Measurements from ENCODE around the gene AIRE. TPM values are rescaled to one million over a fixed set of nuclear protein-coding genes. Genes with fewer than 3 reads are reported as not detected.

Gene AIRE
- total RNA-seq, 1 experiment from 2014 or later, result not detected

DNA sequence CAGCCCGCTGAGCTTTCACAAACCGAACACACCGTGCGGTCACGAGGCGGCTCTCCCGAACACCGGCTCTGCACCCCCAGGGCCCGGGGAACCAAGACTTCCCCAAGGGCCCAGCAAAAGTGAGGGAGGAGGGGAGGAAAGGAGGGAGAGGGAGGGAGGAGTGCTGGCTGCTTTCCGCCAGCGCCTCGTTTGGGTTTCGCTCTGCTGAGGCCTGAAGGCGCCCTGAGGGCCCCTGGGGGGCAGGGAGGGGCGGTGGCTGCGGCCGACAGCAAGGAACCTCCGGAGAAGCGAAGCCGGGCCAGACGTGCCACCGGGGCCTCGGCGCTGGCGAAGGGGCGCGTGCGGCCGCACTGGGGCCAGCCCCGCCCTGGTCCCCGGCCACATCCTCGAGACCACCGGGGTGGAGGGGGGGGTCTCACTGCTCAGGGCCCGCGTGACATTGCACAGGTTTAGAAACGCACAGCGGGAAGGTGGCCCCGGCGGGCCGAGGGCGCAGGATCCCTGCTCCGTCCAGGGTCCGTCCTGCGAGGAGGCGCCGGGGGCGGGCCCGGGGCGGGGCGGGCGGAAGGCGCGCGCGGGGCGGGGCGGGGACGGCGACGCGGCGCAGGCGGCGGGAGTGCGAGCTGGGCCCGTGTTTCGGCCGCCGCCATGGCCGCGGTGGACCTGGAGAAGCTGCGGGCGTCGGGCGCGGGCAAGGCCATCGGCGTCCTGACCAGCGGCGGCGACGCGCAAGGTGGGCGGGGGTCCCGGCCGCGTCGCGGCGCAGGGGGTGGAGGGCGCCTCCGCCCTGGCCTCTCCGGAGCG is 14.0 kb downstream of the AIRE start, which contains the start of gene PFKL:
TSS of gene PFKL (plus strand) at position 596 of the 804 bp plus-strand sequence. CDS start at position 649, 53 bp downstream.
- ChIA-PET POLR2A (ENCODE audit: low non-redundant PET) (no interaction called here), CTCF (interaction anchor here (0.6 kb wide), 1 partner anchor 224 kb away, joined by 3 read pairs; no protein-coding TSS in a partner anchor)
- peak within 1 kb of the TSS; percentile 86 for H3K27ac ChIP-seq (ENCODE audit: low read depth, low read length, poor library complexity, severe bottlenecking)
- peak within 1 kb of the TSS; percentile 87 for H3K4me3 ChIP-seq (ENCODE audit: low read depth, low read length, poor library complexity, severe bottlenecking)
- H3K9me3 ChIP-seq (ENCODE audit: low read depth, low read length, poor library complexity, severe bottlenecking), result no peaks in the 10 kb centered on the region
- intact Hi-C loops (cut with micrococcal nuclease; ENCODE audit: unreplicated experiment), result loop anchor here (5.0 kb wide), 1 partner anchor 487 kb away; no protein-coding TSS in a partner anchor
- DNase-seq (ENCODE audit: low spot score), result peak; percentile 57
- BruUV-seq (replicated peaks), result no TSS peak
- TF ChIP-seq, protein P1, sequence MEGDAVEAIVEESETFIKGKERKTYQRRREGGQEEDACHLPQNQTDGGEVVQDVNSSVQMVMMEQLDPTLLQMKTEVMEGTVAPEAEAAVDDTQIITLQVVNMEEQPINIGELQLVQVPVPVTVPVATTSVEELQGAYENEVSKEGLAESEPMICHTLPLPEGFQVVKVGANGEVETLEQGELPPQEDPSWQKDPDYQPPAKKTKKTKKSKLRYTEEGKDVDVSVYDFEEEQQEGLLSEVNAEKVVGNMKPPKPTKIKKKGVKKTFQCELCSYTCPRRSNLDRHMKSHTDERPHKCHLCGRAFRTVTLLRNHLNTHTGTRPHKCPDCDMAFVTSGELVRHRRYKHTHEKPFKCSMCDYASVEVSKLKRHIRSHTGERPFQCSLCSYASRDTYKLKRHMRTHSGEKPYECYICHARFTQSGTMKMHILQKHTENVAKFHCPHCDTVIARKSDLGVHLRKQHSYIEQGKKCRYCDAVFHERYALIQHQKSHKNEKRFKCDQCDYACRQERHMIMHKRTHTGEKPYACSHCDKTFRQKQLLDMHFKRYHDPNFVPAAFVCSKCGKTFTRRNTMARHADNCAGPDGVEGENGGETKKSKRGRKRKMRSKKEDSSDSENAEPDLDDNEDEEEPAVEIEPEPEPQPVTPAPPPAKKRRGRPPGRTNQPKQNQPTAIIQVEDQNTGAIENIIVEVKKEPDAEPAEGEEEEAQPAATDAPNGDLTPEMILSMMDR (conservative IDR thresholded peaks at IDR 0.05; ENCODE audit: low read depth, low read length), result no peak
- TF ChIP-seq EZH2 (IDR thresholded peaks at IDR 0.05; ENCODE audit: borderline replicate concordance, low read depth, low read length, poor library complexity, severe bottlenecking), result no peak
- H3K4me1 ChIP-seq (ENCODE audit: insufficient read depth, low read length, poor library complexity, severe bottlenecking), result peaks cover 32% of the 10 kb centered on the region
- no peaks in the 10 kb centered on the region for H3K36me3 ChIP-seq (ENCODE audit: insufficient read depth, low read length, poor library complexity, severe bottlenecking)
- no peaks in the 10 kb centered on the region for H3K27me3 ChIP-seq (replicated peaks; ENCODE audit: insufficient read depth, low read depth, low read length, poor library complexity)

DNA sequence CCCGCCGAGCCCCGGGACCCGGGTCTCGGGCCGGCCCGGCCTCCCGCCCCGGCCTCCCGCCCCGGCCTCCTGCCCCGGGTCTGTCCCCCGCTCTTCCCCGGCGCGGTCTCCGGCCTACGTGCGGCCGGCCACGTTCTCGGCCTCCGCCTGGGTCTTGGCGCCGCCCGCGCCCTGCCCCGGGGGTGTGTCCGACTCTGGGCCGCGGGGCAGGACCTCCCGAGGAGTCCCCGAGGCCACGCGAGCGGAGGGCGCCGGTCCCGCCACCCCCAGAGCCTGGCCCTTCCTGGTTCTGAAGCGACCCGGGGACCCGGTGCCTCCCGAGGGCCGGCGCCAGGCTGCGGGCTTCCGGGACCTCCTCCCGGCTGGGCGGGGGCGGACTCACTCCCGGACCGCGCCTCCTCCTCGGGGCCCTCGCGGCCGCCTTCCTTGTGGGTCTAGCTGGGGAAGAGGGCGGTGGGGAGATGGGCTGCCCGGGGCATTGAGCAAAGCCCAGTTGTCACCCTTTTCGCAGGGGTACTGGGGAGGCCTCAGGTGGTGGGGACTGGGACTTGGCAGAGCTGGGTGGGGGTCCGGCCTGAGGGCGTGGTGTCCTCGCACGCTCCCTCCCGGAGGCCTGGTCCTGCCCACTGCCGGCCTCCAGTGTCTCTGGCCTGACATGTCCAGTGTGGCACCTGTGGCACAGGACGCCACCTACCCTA is 14.7 kb downstream of the AIRE start:
- ChIA-PET CTCF (interaction anchor here (0.6 kb wide), 1 partner anchor 224 kb away, joined by 3 read pairs; no protein-coding TSS in a partner anchor), POLR2A (ENCODE audit: low non-redundant PET) (no interaction called here)
- Histone ChIP-seq H3K36me3 (ENCODE audit: insufficient read depth, low read length, poor library complexity, severe bottlenecking) (no peaks in the 10 kb centered on the region), H3K27ac (ENCODE audit: low read depth, low read length, poor library complexity, severe bottlenecking) (peak overlapping the region; percentile 86), H3K4me3 (ENCODE audit: low read depth, low read length, poor library complexity, severe bottlenecking) (peak overlapping the region; percentile 87), H3K4me1 (ENCODE audit: insufficient read depth, low read length, poor library complexity, severe bottlenecking) (peaks cover 24% of the 10 kb centered on the region), H3K27me3 (replicated peaks; ENCODE audit: insufficient read depth, low read depth, low read length, poor library complexity) (no peaks in the 10 kb centered on the region), H3K9me3 (ENCODE audit: low read depth, low read length, poor library complexity, severe bottlenecking) (no peaks in the 10 kb centered on the region)
- no peak for TF ChIP-seq EZH2 (IDR thresholded peaks at IDR 0.05; ENCODE audit: borderline replicate concordance, low read depth, low read length, poor library complexity, severe bottlenecking)
- TF ChIP-seq, protein P1 (conservative IDR thresholded peaks at IDR 0.05; ENCODE audit: low read depth, low read length), result no peak
- peak; percentile 56 for DNase-seq (ENCODE audit: low spot score)
- BruUV-seq (replicated peaks), result TSS peak; percentile 25
- intact Hi-C loops (cut with micrococcal nuclease; ENCODE audit: unreplicated experiment), result no loop called here

DNA sequence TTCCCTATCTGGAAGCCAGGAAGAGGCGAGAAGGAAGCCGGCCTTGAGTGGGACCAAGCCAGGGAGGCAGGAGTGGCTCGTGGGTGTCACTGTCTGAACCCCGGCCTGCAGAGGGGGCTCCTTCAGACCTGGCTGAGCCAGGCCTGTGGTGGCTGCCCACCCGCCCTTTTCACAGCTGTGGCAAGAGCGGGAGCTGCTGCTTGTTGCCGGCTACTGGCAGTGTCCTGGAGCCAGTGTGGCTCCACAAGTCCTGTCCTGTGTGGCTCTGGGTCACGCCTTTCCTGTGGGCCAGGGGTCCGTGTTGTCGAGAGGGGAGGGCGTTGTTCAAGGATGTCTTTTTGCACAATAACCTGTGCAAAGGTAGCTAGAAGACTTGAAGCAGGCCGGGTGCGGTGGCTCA is 15.5 kb downstream of the AIRE start:
- ChIA-PET CTCF (no interaction called here), POLR2A (ENCODE audit: low non-redundant PET) (no interaction called here)
- H3K36me3 ChIP-seq (ENCODE audit: insufficient read depth, low read length, poor library complexity, severe bottlenecking), result no peaks in the 10 kb centered on the region
- no TSS peak for BruUV-seq (replicated peaks)
- H3K4me3 ChIP-seq (ENCODE audit: low read depth, low read length, poor library complexity, severe bottlenecking), result peak overlapping the region; percentile 87
- no peak for DNase-seq (ENCODE audit: low spot score)
- TF ChIP-seq EZH2 (IDR thresholded peaks at IDR 0.05; ENCODE audit: borderline replicate concordance, low read depth, low read length, poor library complexity, severe bottlenecking), result no peak
- TF ChIP-seq, protein P1 (conservative IDR thresholded peaks at IDR 0.05; ENCODE audit: low read depth, low read length), result no peak
- H3K4me1 ChIP-seq (ENCODE audit: insufficient read depth, low read length, poor library complexity, severe bottlenecking), result peaks cover 17% of the 10 kb centered on the region
- no peak overlapping the region for H3K27ac ChIP-seq (ENCODE audit: low read depth, low read length, poor library complexity, severe bottlenecking)
- intact Hi-C loops (cut with micrococcal nuclease; ENCODE audit: unreplicated experiment), result no loop called here
- H3K9me3 ChIP-seq (ENCODE audit: low read depth, low read length, poor library complexity, severe bottlenecking), result no peaks in the 10 kb centered on the region
- H3K27me3 ChIP-seq (replicated peaks; ENCODE audit: insufficient read depth, low read depth, low read length, poor library complexity), result no peaks in the 10 kb centered on the region

Data from A673 (cell line).